K562 (cell line): ENCODE data around the gene ANXA4. TPM values are rescaled to one million over a fixed set of nuclear protein-coding genes. Genes with fewer than 3 reads are reported as not detected.

Source experiments
- ATAC-seq: fragments of 200-7000 bp; cut with Tn5 transposase; 3 replicates; pipeline ENCODE4 v1.9.1; 2020; ENCODE audit warnings: moderate library complexity
- BruUV-seq: library from RNA; stranded (reverse); fragments of 400-500 nt; replicated peaks from 2 replicates; lab custom pipeline; 2021; lab: Mats Ljungman, UMichigan
- CTCF ChIA-PET: fragments of 300-600 bp; formaldehyde crosslinking; extraction: SDS; loops from one replicate; lab custom pipeline; 2021; ENCODE audit warnings: low intra/inter-chr PET ratio; lab: Yijun Ruan, JAX
- POLR2A ChIA-PET: fragments of 300-600, 350-650 bp; sonication (Branson Sonifier 250); formaldehyde crosslinking; extraction: SDS; loops from one replicate; lab custom pipeline; 2021; ENCODE audit warnings: antibody characterized with exemption, inconsistent platforms; lab: Yijun Ruan, JAX
- DNase-seq, 4 experiments: peaks; one replicate each; pipeline versions ENCODE4 v3.0.0 to v3.0.0-alpha.2; 2011 to 2018; ENCODE audit warnings: low spot score in 3 of 4, mixed read lengths in 3 of 4; ENCODE audit errors: extremely low read depth in 1 of 4
- FAIRE-seq: peaks from 2 replicates; lab custom pipeline; 2011; peaks lifted over from hg19 to GRCh38; lab: Jason Lieb, UNC
- H2AFZ ChIP-seq: 2 replicates; pipeline ENCODE4 v1.6.0; 2011; ENCODE audit warnings: low read depth, low read length, control low read depth, inconsistent platforms
- H3K27ac ChIP-seq: fragments of 200-600 bp; 3 replicates; pipeline ENCODE4 v1.8.0; 2011; ENCODE audit warnings: low read depth, mild to moderate bottlenecking, control low read depth, inconsistent platforms, low read length, moderate library complexity, mixed read lengths; ENCODE audit errors: extremely low read depth
- H3K27me3 ChIP-seq, 2 experiments: fragments of 300-600 bp in 1 of 2; 2 replicates in 1 of 2; 3 replicates in 1 of 2; pipeline versions ENCODE4 v1.6.0 to v1.8.0; 2011; ENCODE audit warnings: inconsistent platforms in 2 of 2, low read length in 2 of 2, mild to moderate bottlenecking in 1 of 2, mixed read lengths in 1 of 2, moderate library complexity in 1 of 2; ENCODE audit not compliant: control insufficient read depth in 2 of 2, insufficient read depth in 2 of 2
- H3K36me3 ChIP-seq: fragments of 300-600 bp; 3 replicates; pipeline ENCODE4 v1.8.0; 2011; ENCODE audit warnings: mild to moderate bottlenecking, low read length, inconsistent platforms; ENCODE audit not compliant: control insufficient read depth, insufficient read depth
- H3K4me1 ChIP-seq, 2 experiments: fragments of 200-600 bp in 1 of 2; replicated peaks in 1 of 2; 2 replicates in 1 of 2; 3 replicates in 1 of 2; pipeline versions ENCODE4 v1.5.1 to v1.8.0; 2011; ENCODE audit warnings: inconsistent platforms in 2 of 2, low read length in 2 of 2, mild to moderate bottlenecking in 1 of 2, mixed read lengths in 1 of 2, moderate library complexity in 1 of 2; ENCODE audit not compliant: control insufficient read depth in 2 of 2, insufficient read depth in 2 of 2
- H3K4me2 ChIP-seq: 2 replicates; pipeline ENCODE4 v1.6.1; 2011; ENCODE audit warnings: low read length, control low read depth, inconsistent platforms, mixed read lengths; ENCODE audit not compliant: insufficient read depth
- H3K4me3 ChIP-seq: fragments of 200-600 bp; sonication (generic), shearing (Covaris generic); 2 replicates; pipeline ENCODE4 v1.5.1; 2016; ENCODE audit warnings: control low read depth, inconsistent platforms
- H3K79me2 ChIP-seq: fragments of 200-600 bp; 3 replicates; pipeline ENCODE4 v1.8.0; 2011; ENCODE audit warnings: low read length, inconsistent platforms; ENCODE audit not compliant: control insufficient read depth, insufficient read depth
- H3K9ac ChIP-seq, 2 experiments: 2 replicates each; pipeline versions ENCODE4 v1.6.0 to v1.6.1; 2011; ENCODE audit warnings: low read depth in 2 of 2, low read length in 2 of 2, control low read depth in 1 of 2, inconsistent platforms in 1 of 2, mild to moderate bottlenecking in 1 of 2, mixed read lengths in 1 of 2; ENCODE audit not compliant: insufficient read depth in 1 of 2
- H3K9me1 ChIP-seq: one replicate; pipeline ENCODE4 v1.6.0; 2011; ENCODE audit warnings: inconsistent platforms, mild to moderate bottlenecking, low read length, moderate library complexity; ENCODE audit not compliant: control insufficient read depth, insufficient read depth
- H3K9me3 ChIP-seq: replicated peaks from 2 replicates; pipeline ENCODE4 v1.5.1; 2011; ENCODE audit warnings: low read depth, low read length, inconsistent platforms; ENCODE audit not compliant: control insufficient read depth, insufficient read depth
- H4K20me1 ChIP-seq: replicated peaks from 2 replicates; pipeline ENCODE4 v1.6.1; 2011; ENCODE audit warnings: low read length, inconsistent platforms, mixed read lengths; ENCODE audit not compliant: control insufficient read depth, insufficient read depth
- MYNN ChIP-seq, 2 experiments: sonication (generic); formaldehyde crosslinking in 1 of 2; IDR thresholded peaks; 2 replicates each; pipeline versions ENCODE4 v1.5.0 to v1.6.1; 2016 to 2020; ENCODE audit warnings: antibody characterized with exemption in 1 of 2, missing genetic modification reagents in 1 of 2
- TCF7L2 ChIP-seq: fragments of 150-350 bp; IDR thresholded peaks from 2 replicates; pipeline ENCODE4 v1.6.1; 2016; ENCODE audit warnings: low read depth, mild to moderate bottlenecking, low read length, moderate library complexity
- ZNF696 ChIP-seq: fragments of 250-450 bp; sonication (Bioruptor Pico); conservative IDR thresholded peaks from 2 replicates; pipeline ENCODE4 v1.4.0; 2020; ENCODE audit warnings: mild to moderate bottlenecking, moderate library complexity
- WGBS: fragments of 100-300 bp; shearing (Covaris generic); methylation state at CpG from one replicate; pipeline ENCODE4 v1.1.6; 2016; ENCODE audit warnings: low coverage, mixed read lengths; ENCODE audit not compliant: insufficient coverage; ENCODE audit errors: missing lambda C conversion rate; 5-methylcytosine and 5-hydroxymethylcytosine counted together
- in situ Hi-C: fragments of 300-500 bp; cut with MboI; formaldehyde crosslinking; loops from 4 replicates; pipeline ENCODE4 v1.15.0; 2018; ENCODE audit warnings: inconsistent platforms, mixed read lengths
- intact Hi-C: fragments of 100-400 bp; cut with micrococcal nuclease; formaldehyde crosslinking; loops from 2 replicates; pipeline ENCODE4 v1.14.2; 2022
- polyA plus RNA-seq, 8 experiments: library from polyadenylated mRNA; depleted of rRNA in 4 of 8; stranded (reverse) in 5 of 8; unstranded in 3 of 8; fragments of >200 nt; fragmentation: Nextera tagmentation in 2 of 8; fragmentation: Illumina TruSeq in 1 of 8; extraction: Ambion mirVana in 2 of 8; extraction: Trizol in 1 of 8; gene quantifications; 2 replicates each; pipeline versions ENCODE4 v1.2.1 to v1.2.3, GENCODE V29; 2011 to 2014; ENCODE audit warnings: inconsistent platforms in 1 of 8, missing spikeins in 1 of 8
- total RNA-seq, 7 experiments: library from RNA; depleted of rRNA in 6 of 7; stranded (reverse); fragments of >200 nt in 6 of 7; fragmentation: Illumina TruSeq in 2 of 7; extraction: Trizol in 2 of 7; gene quantifications; 2 replicates each; pipeline versions ENCODE4 v1.2.1 to v1.2.3, GENCODE V29; 2011 to 2021; ENCODE audit warnings: low replicate concordance in 1 of 7
- TF ChIP-seq, protein P1 (sequence below): fragments of 200-800 bp; sonication (Bioruptor generic); IDR thresholded peaks from 2 replicates; pipeline ENCODE4 v1.6.1; 2017; ENCODE audit warnings: missing genetic modification characterization, missing compliant biosample characterization

Gene ANXA4
- total and polyA plus RNA-seq, 9 of the 15 experiments (the other 6 are each of a cell fraction or from before 2014, with no cell fraction given): 3.4 to 13.6 (median 11.6) TPM

DNA sequence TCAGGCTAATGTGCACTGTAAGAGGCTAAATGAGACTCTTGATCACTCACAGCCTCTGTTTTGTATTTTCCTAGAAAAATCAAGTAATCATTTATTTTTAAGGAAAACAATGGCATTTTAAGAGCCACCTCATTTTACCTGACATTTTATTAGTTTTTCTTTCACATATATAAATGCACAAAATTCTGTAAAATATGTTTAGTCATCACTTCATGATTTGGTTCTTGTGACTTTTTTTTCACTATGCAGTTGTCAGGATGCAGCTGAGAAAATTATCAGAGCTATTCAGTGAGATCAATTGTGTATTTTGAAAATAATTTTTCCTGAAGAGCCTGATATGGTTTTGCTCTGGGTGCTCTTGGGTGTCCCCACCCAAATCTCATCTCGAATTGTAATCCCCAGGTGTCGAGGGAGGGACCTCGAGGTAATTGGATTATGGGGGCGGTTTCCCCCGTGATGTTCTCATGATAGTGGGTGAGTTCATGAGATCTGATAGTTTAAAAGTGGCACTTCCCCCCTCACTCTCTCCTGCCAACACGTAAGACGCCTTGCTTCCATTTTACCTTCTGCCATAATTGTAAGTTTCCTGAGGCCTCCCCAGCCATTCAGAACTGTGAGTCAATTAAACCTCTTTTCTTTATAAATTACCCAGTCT is 16.1 kb upstream of the ANXA4 start (continued):
- no peak for TF ChIP-seq TCF7L2

DNA sequence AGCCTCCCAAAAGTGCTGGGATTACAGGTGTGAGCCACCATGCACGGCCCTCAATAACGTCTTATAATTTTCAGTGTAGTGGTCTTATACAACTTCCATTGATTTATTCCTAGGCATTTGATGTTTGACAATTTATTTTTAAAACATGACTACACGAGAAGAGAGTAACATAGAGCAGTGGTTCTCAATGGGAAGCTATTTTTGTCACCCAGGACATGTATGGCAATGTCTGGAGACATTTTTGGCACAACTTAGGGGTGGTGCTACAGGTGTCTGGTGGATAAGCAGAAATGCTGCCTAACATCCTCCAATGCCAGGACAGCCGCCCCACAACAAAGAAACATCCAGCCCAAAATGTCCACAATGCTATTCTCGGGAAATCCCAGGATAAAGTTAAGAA is 12.7 kb upstream of the ANXA4 start:
- CTCF ChIA-PET: no interaction called here

More for the DNA sequence above, 12.7 kb upstream of the ANXA4 start:
- Histone ChIP-seq H4K20me1 (no peaks in the 10 kb centered on the region), H3K27ac (no peak overlapping the region), H3K9me3 (no peaks in the 10 kb centered on the region), H3K4me3 (no peak overlapping the region), H2AFZ (no peak overlapping the region), H3K27me3 (no peaks in the 10 kb centered on the region; a peak in 1 of 5 replicates), H3K36me3 (no peaks in the 10 kb centered on the region), H3K9me1 (no peaks in the 10 kb centered on the region), H3K4me2 (no peak overlapping the region), H3K79me2 (no peaks in the 10 kb centered on the region), H3K4me1 (peaks cover 1 to 9% of the 10 kb centered on the region in 2 experiments), H3K9ac (no peak overlapping the region)
- BruUV-seq: no TSS peak
- POLR2A ChIA-PET: interaction anchor here (0.7 kb wide), 1 partner anchor 12 kb away, joined by 3 read pairs; the partner anchor contains the start of gene ANXA4
- 39% methylated on average over 5 of the region's 5 CpGs for WGBS
- intact Hi-C loops: loop anchor here (10.0 kb wide), 2 partner anchors 346 to 576 kb away; partner anchors contain the start of gene FAM136A
- in situ Hi-C loops: loop anchor here (10.0 kb wide), 2 partner anchors 336 to 406 kb away; no protein-coding TSS in a partner anchor
- DNase-seq (no peak), ATAC-seq (no peak), FAIRE-seq (no peak)
- TF ChIP-seq, protein P1, sequence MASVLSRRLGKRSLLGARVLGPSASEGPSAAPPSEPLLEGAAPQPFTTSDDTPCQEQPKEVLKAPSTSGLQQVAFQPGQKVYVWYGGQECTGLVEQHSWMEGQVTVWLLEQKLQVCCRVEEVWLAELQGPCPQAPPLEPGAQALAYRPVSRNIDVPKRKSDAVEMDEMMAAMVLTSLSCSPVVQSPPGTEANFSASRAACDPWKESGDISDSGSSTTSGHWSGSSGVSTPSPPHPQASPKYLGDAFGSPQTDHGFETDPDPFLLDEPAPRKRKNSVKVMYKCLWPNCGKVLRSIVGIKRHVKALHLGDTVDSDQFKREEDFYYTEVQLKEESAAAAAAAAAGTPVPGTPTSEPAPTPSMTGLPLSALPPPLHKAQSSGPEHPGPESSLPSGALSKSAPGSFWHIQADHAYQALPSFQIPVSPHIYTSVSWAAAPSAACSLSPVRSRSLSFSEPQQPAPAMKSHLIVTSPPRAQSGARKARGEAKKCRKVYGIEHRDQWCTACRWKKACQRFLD (CRISPR knock-in tag): no peak
- TF ChIP-seq MYNN (IDR thresholded peaks at IDR 0.05): no peak
- TF ChIP-seq MYNN (CRISPR knock-in tag; IDR thresholded peaks at IDR 0.05): no peak
- no peak for TF ChIP-seq ZNF696 (CRISPR knock-in tag)
